Retinal pigment epithelial cell (primary cell): ENCODE results near the gene PLCL1.

Experiments
- DNase-seq: peaks from one replicate; pipeline ENCODE4 v3.0.0-alpha.2; 2010; ENCODE audit warnings: low read depth
- H3K4me3 ChIP-seq: 2 replicates; pipeline ENCODE4 v1.5.1; 2011; ENCODE audit warnings: mild to moderate bottlenecking, low read length, control low read depth, moderate library complexity
- TF ChIP-seq, protein P1 (sequence below): conservative IDR thresholded peaks from 2 replicates; pipeline ENCODE4 v1.5.1; 2011; ENCODE audit warnings: low read depth, low read length, control low read depth, inconsistent platforms

The PLCL1 gene

DNA sequence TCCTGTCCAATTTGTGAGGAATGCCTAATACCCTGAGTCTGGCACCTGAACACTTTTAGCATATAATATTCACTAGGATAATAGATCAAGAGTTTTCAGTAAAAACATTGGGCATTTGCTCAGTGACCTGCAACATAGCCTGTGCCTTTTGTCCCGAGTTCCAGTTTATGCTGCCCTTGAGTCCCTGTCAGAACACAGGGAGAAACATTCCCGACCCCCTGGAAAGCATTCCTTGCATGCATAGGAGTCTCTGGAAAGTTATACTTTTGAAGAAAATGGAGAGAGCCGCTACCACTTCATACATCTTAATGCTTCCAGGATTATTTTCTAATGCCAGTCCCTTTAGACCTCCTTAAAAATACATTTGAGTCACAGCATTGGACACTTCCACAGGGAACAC lies 107.3 kb downstream of the PLCL1 start:
- no peak for DNase-seq
- no peak overlapping the region for H3K4me3 ChIP-seq
- TF ChIP-seq, protein P1, sequence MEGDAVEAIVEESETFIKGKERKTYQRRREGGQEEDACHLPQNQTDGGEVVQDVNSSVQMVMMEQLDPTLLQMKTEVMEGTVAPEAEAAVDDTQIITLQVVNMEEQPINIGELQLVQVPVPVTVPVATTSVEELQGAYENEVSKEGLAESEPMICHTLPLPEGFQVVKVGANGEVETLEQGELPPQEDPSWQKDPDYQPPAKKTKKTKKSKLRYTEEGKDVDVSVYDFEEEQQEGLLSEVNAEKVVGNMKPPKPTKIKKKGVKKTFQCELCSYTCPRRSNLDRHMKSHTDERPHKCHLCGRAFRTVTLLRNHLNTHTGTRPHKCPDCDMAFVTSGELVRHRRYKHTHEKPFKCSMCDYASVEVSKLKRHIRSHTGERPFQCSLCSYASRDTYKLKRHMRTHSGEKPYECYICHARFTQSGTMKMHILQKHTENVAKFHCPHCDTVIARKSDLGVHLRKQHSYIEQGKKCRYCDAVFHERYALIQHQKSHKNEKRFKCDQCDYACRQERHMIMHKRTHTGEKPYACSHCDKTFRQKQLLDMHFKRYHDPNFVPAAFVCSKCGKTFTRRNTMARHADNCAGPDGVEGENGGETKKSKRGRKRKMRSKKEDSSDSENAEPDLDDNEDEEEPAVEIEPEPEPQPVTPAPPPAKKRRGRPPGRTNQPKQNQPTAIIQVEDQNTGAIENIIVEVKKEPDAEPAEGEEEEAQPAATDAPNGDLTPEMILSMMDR: no peak

DNA sequence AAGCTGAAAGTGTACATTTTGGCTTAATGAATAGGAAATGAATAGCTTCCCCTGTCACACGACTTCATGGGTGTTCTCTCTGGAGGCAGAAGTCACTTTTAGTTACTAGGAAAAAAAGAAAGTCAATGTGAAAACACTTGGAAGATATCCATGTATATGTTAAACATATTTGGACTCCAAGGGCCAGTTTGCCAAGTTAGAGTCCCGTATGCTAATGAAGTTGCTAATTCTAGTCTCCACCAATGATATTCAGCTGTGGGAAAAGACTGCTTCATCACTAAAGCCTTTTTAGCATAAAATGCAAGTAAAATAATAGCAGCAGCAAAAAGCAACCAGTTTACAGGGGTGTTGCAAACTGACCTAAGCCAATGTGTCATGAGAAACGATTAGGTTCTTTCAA lies 108.7 kb downstream of the PLCL1 start:
- no peak for DNase-seq
- no peak overlapping the region for H3K4me3 ChIP-seq
- TF ChIP-seq, protein P1: no peak

DNA sequence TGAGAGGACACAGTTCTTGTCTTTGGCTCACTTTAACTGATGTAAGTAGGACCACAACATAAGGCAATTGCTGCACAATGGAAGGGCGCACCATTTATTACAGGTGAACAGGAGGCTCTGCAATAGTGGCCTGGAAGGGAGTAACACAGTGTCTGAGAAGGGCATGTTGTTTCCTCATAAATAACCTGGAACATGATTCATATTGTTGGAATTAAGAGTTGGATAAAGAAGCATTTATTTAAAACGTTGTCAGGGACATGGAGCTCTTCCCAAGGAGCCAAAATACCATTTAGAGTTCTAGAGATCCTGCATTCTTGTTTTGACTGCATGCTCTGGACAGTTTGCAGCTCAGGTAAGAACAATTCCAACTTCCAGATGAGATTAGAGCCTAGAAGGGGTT lies 110.4 kb downstream of the PLCL1 start:
- no peak overlapping the region for H3K4me3 ChIP-seq
- TF ChIP-seq, protein P1: no peak
- DNase-seq: no peak

GRCh38 chr2:197915548-197916265 lies 111.3 kb downstream of the PLCL1 start:
- DNase-seq: no peak
- no peak overlapping the region for H3K4me3 ChIP-seq
- TF ChIP-seq, protein P1: no peak

DNA sequence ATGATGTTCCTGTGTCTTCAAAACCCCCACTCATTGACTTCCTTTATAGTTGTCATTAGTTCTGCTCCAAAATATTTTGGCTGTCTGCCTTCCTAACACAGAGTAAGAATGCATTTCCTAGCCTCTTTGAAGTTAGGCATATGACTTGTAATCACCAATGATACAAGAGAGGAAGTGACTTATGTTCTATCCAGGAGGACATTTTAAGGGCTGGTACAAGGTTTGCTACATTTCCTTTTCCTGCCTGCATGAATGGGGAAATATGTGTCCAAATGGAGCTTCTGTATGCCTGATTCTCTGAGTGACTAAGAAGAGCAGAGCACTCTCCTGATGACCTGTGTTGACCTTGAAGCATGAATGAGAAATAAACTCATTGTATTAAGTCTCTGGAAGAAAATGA lies 115.1 kb downstream of the PLCL1 start:
- TF ChIP-seq, protein P1: no peak
- no peak for DNase-seq
- H3K4me3 ChIP-seq: no peak overlapping the region

DNA sequence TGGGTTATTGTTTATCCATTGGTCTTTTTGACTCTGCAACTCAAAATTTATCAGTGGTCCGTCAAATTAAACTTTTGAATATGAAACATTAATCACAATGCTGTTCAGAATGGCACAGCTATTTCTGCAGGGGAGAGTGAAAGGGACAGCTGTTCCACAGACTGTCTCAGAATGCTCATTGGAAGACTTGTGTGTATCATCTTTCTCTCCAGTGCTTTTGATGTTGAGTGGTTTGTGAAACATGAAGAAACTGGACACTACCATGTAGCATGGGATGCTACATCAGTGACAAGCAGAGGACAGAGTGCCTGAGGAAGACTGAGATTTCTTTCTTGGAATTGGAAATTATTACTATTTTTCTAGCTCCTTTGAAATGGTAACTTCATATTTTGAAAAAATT lies 115.7 kb downstream of the PLCL1 start:
- TF ChIP-seq, protein P1: no peak
- DNase-seq: no peak
- H3K4me3 ChIP-seq: no peak overlapping the region

- DNase-seq: no peak
- no peak overlapping the region for H3K4me3 ChIP-seq
- TF ChIP-seq, protein P1: no peak
These were observed 116.3 kb downstream of the PLCL1 start for GRCh38 chr2:197920592-197921201.
